Loucy (cell line): ENCODE measurements around the gene SLC27A5.
"Not testable (repeated sequence)": the region's sequence is repeated elsewhere in the genome, so short reads cannot be mapped to it uniquely, and the experiment has no call there.

Experiments used
- H2AFZ ChIP-seq: fragments of 200-600 bp; sonication (generic); 2 replicates; pipeline ENCODE4 v1.6.0; 2016; ENCODE audit warnings: antibody characterized with exemption, mild to moderate bottlenecking, low read length, moderate library complexity
- H3F3A ChIP-seq: fragments of 200-600 bp; 2 replicates; pipeline ENCODE4 v1.6.0; 2016; ENCODE audit warnings: antibody characterized with exemption, low read depth, mild to moderate bottlenecking
- H3K27me3 ChIP-seq: fragments of 200-600 bp; sonication (generic); 2 replicates; pipeline ENCODE4 v1.6.1; 2014; ENCODE audit warnings: low read length, mild to moderate bottlenecking; ENCODE audit not compliant: insufficient read depth, poor library complexity, severe bottlenecking
- H3K36me3 ChIP-seq: fragments of 200-600 bp; sonication (generic); 2 replicates; pipeline ENCODE4 v1.6.1; 2016; ENCODE audit warnings: low read length; ENCODE audit not compliant: insufficient read depth
- H3K4me1 ChIP-seq: fragments of 200-600 bp; sonication (generic); 2 replicates; pipeline ENCODE4 v1.5.1; 2014; ENCODE audit warnings: low read length, mild to moderate bottlenecking; ENCODE audit not compliant: insufficient read depth, poor library complexity, severe bottlenecking
- H3K4me2 ChIP-seq: fragments of 200-600 bp; sonication (generic); 2 replicates; pipeline ENCODE4 v1.6.0; 2014; ENCODE audit warnings: antibody characterized with exemption, low read length, low read depth, mild to moderate bottlenecking; ENCODE audit not compliant: poor library complexity, severe bottlenecking
- H3K4me3 ChIP-seq: fragments of 200-600 bp; sonication (generic); 2 replicates; pipeline ENCODE4 v1.5.1; 2014; ENCODE audit warnings: low read length, mild to moderate bottlenecking, mixed read lengths; ENCODE audit not compliant: poor library complexity, severe bottlenecking
- H3K79me2 ChIP-seq: fragments of 200-600 bp; sonication (generic); 2 replicates; pipeline ENCODE4 v1.6.1; 2014; ENCODE audit warnings: low read length; ENCODE audit not compliant: insufficient read depth
- H3K9ac ChIP-seq: fragments of 200-600 bp; sonication (generic); 2 replicates; pipeline ENCODE4 v1.6.0; 2014; ENCODE audit warnings: mild to moderate bottlenecking, low read depth, low read length, moderate library complexity; ENCODE audit not compliant: poor library complexity, severe bottlenecking
- H3K9me2 ChIP-seq: fragments of 200-600 bp; sonication (generic); replicated peaks from 2 replicates; pipeline ENCODE4 v1.6.1; 2016; ENCODE audit warnings: low read depth, low read length, mixed read lengths
- H3K9me3 ChIP-seq: fragments of 200-600 bp; sonication (generic); 2 replicates; pipeline ENCODE4 v1.6.1; 2014; ENCODE audit warnings: mild to moderate bottlenecking, antibody characterized with exemption, low read length, low read depth; ENCODE audit not compliant: insufficient read depth
- H4K20me1 ChIP-seq: fragments of 200-600 bp; sonication (generic); 2 replicates; pipeline ENCODE4 v1.6.0; 2014; ENCODE audit warnings: antibody characterized with exemption, low read length, mild to moderate bottlenecking; ENCODE audit not compliant: insufficient read depth, poor library complexity, severe bottlenecking
- EZH2phosphoT487 ChIP-seq: fragments of 200-600 bp; IDR thresholded peaks from 2 replicates; pipeline ENCODE4 v1.6.1; 2018; ENCODE audit warnings: antibody characterized with exemption, mild to moderate bottlenecking, moderate library complexity, borderline replicate concordance
- TF ChIP-seq, protein P1 (sequence below): fragments of 200-600 bp; sonication (generic); conservative IDR thresholded peaks from 2 replicates; pipeline ENCODE4 v1.5.1; 2014; ENCODE audit warnings: mild to moderate bottlenecking, antibody characterized with exemption, low read length

The SLC27A5 gene

DNA sequence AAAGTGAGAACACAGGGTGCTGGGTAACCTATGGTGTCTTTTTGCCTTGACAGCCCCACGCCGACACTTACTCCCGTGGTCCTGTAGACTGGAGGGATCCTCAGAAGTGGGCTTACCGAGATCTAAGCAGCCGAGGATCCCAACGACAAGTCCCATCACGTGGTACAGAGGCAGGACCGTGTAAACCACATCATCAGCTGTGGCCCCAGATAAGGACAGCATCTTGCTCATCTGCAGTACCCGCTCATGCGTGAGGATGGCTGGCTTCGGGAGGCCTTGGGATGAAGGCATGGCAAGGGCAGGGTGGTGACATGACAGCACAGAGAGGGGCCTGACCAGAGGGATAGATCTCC is 2.1 kb downstream of the SLC27A5 start:
- no peaks in the 10 kb centered on the region for H3K36me3 ChIP-seq
- H3K9me2 ChIP-seq, result no peaks in the 10 kb centered on the region
- H3K79me2 ChIP-seq, result peaks cover 5% of the 10 kb centered on the region; the same call in 1 of the 2 replicates
- H3K27me3 ChIP-seq, result no peaks in the 10 kb centered on the region
- H3F3A ChIP-seq, result no peaks in the 10 kb centered on the region
- H2AFZ ChIP-seq, result no peak overlapping the region
- H3K9ac ChIP-seq, result no peak overlapping the region
- no peaks in the 10 kb centered on the region for H3K9me3 ChIP-seq
- H4K20me1 ChIP-seq, result no peaks in the 10 kb centered on the region
- no peak overlapping the region for H3K4me3 ChIP-seq
- peaks cover 11% of the 10 kb centered on the region for H3K4me1 ChIP-seq
- no peak overlapping the region for H3K4me2 ChIP-seq
- TF ChIP-seq, protein P1, sequence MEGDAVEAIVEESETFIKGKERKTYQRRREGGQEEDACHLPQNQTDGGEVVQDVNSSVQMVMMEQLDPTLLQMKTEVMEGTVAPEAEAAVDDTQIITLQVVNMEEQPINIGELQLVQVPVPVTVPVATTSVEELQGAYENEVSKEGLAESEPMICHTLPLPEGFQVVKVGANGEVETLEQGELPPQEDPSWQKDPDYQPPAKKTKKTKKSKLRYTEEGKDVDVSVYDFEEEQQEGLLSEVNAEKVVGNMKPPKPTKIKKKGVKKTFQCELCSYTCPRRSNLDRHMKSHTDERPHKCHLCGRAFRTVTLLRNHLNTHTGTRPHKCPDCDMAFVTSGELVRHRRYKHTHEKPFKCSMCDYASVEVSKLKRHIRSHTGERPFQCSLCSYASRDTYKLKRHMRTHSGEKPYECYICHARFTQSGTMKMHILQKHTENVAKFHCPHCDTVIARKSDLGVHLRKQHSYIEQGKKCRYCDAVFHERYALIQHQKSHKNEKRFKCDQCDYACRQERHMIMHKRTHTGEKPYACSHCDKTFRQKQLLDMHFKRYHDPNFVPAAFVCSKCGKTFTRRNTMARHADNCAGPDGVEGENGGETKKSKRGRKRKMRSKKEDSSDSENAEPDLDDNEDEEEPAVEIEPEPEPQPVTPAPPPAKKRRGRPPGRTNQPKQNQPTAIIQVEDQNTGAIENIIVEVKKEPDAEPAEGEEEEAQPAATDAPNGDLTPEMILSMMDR, result no peak
- no peak for TF ChIP-seq EZH2phosphoT487

DNA sequence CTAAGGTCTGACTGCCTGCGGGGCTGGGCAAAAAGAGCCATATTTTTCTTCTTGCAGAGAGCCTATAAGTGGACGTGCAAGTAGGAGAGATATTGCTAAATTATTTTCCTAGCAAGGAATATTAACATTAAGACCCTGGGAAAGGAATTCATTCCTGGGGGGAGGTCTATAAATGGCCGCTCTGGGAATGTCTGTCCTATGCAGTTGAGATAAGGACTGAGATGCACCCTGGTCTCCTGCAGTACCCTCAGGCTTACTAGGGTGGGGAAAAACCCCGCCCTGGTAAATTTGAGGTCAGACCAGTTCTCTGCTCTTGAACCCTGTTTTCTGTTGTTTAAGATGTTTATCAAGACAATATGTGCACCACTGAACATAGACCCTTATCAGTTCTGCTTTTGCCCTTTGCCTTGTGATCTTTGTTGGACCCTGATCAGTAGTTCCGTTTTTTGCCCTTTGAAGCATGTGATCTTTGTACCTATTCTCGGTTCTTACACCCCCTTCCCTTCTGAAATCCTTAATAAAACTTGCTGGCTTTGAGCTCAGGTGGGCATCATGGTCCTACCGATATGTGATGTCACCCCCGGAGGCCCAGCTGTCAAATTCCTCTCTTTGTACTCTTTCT is 4.1 kb downstream of the SLC27A5 start:
- H3K9ac ChIP-seq, H3K79me2 ChIP-seq, H2AFZ ChIP-seq, H4K20me1 ChIP-seq, H3K4me2 ChIP-seq, H3K4me3 ChIP-seq, H3K9me2 ChIP-seq, H3F3A ChIP-seq, H3K27me3 ChIP-seq, H3K9me3 ChIP-seq, H3K4me1 ChIP-seq, H3K36me3 ChIP-seq: not testable (repeated sequence)

DNA sequence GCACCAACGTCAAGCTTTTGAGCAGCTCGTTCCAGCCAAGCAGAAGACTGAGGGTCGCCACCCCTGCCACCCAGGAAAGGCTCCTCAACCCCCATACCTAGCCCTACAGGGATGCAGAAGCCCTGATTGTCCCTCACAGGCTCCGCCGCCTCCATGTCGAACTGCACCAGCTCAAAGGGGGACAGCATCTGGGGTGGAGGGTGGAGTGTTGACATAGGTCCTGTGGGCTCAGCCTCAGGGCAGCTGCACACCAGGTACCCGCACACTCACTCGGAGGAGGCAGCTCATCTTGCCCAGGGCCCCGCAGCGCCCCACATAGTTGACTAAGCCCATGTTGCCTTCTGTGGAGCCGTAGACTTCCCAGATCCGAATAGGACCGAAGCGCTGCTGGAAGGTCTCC is 11.6 kb downstream of the SLC27A5 start:
- TF ChIP-seq, protein P1, result no peak
- no peak for TF ChIP-seq EZH2phosphoT487
- Histone ChIP-seq H3K9me3 (no peaks in the 10 kb centered on the region), H3K36me3 (no peaks in the 10 kb centered on the region), H3K79me2 (no peaks in the 10 kb centered on the region), H3K4me2 (peak overlapping the region; percentile 72), H4K20me1 (no peaks in the 10 kb centered on the region), H3K4me3 (peak overlapping the region; percentile 73), H3K9ac (peak overlapping the region; percentile 73), H3K27me3 (no peaks in the 10 kb centered on the region), H2AFZ (no peak overlapping the region), H3K9me2 (no peaks in the 10 kb centered on the region), H3F3A (peaks cover 3% of the 10 kb centered on the region; the same call in 1 of the 2 replicates), H3K4me1 (peaks cover 14% of the 10 kb centered on the region)
